AG09319 (cell line): ENCODE data around the gene GTF3C5.
"Not testable (repeated sequence)": the region's sequence is repeated elsewhere in the genome, so short reads cannot be mapped to it uniquely, and the experiment has no call there.

Experiments used
- DNase-seq: peaks from one replicate; pipeline ENCODE4 v3.0.0-alpha.2; 2010; ENCODE audit warnings: low read depth; ENCODE audit errors: extremely low read depth
- TF ChIP-seq, protein P1 (sequence below): IDR thresholded peaks from 2 replicates; pipeline ENCODE4 v1.5.1; 2011; ENCODE audit warnings: low read depth, mild to moderate bottlenecking, inconsistent platforms, low read length, moderate library complexity

GTF3C5 gene

DNA sequence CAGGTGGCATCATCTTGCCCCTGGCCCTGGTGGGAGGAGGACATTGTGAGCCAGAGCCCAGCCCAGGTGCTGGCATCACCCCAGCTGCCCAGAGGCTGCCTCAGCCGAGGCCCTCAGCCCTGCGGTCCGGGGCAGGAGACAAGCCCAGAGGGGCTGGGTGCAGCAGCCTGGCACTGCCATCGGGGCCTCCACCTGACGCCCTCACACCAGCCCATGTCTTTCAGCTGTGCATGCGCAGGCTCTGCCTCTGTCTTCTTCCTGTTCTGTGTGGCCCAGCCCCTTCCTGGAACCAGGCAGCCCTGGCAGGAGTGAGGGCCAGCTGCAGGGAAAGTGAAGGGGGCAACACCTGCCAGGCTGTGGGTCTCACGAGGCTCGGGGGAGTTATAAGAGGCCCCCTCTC is 26.2 kb downstream of the GTF3C5 start:
- TF ChIP-seq, protein P1, sequence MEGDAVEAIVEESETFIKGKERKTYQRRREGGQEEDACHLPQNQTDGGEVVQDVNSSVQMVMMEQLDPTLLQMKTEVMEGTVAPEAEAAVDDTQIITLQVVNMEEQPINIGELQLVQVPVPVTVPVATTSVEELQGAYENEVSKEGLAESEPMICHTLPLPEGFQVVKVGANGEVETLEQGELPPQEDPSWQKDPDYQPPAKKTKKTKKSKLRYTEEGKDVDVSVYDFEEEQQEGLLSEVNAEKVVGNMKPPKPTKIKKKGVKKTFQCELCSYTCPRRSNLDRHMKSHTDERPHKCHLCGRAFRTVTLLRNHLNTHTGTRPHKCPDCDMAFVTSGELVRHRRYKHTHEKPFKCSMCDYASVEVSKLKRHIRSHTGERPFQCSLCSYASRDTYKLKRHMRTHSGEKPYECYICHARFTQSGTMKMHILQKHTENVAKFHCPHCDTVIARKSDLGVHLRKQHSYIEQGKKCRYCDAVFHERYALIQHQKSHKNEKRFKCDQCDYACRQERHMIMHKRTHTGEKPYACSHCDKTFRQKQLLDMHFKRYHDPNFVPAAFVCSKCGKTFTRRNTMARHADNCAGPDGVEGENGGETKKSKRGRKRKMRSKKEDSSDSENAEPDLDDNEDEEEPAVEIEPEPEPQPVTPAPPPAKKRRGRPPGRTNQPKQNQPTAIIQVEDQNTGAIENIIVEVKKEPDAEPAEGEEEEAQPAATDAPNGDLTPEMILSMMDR = no peak
- no peak for DNase-seq

DNA sequence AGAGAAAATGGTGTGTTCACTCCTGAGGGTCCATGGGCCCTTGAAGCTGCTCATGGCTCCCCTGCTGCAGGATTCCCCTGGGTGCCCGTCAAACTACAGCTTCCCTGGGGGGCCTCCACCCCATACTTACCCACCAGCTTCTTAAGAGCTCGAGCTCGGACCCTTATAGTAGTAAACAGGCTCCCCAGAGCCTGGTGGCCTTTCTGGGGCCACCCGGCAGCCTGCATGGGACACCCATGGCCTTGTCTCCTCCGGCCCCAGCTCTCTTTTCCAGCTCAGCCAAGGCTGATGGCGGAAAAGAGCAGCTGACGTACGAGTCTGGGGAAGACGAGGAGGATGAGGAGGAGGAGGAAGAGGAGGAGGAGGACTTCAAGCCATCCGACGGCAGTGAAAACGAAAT is 26.8 kb downstream of the GTF3C5 start:
- DNase-seq = no peak
- TF ChIP-seq, protein P1 = no peak

DNA sequence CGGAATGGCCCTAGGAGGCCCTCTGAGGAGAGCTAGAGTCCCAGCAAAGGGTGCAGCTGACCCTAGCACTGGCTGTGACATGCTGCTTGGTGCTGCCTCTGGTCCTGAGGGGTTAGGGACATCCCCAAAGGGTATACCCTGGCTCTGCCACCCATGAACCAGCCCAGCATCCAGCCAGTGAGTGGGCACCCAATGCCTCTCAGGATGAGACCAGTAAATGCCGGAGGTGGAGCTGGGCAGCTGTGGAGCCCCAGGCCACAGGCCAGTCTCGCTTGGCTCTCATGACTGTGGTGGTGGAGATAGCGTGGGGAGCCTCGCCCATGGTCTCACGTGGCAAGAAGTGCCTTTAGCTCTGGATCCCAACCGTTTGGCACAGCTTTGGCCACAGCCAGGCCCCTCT is 27.3 kb downstream of the GTF3C5 start:
- no peak for DNase-seq
- TF ChIP-seq, protein P1 = no peak

DNA sequence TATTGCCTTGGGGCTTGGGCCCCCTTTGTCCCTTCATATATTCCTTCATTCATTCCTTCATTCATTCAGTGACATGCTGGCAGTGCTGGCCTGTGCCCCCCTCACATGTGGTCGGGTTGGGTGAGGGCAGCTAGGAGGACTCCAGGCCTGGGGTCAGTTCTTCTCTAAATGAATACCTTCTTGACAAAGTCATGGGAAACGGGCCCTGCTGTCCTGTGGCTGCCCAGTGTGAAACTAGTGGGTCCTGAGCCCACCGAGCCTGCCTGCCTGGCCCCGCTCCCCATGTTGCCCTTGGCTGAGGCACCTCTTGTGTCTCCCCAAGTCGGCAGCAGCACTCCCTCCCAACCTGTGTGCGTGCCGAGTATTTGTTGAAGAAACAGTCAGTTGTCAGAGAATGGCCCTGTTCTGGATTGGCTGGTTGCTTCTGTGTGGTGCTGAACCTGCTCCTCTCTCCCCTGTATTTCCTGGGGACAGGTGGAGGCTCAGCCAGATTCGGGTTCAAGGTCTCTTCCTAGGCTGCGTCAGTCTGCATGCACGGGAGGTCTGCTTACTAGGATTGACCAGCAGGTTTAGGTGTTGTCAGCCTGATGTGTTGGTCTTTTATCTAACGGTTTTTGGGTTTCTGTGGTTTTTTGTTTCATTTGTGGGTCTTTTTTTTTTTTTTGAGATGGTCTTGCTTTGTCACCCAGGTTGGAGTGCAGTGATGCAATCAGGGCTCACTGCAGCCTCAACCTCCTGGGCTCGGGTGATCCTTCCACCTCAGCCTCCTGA is 27.9 kb downstream of the GTF3C5 start:
- DNase-seq = no peak
- TF ChIP-seq, protein P1 = no peak

DNA sequence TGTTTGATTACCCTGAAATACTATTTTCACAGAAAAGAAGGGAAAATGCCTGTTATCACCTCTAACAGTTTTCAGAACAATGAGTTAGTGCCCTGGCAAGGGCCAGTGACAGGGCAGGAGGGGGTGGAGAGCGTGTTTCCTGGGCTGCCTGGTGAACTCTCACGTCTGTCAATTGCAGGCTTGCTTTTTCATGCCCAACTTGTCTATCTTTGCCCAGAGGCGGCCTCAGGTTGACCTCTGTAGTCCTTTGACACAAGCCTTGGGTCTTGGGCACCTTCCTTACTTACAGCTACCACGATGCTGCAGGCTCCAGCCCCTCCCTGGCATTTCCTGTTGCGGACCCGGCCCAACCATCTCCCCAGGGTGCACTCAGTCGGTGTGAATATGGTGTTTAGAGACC is 28.8 kb downstream of the GTF3C5 start:
- TF ChIP-seq, protein P1 = no peak
- no peak for DNase-seq

DNA sequence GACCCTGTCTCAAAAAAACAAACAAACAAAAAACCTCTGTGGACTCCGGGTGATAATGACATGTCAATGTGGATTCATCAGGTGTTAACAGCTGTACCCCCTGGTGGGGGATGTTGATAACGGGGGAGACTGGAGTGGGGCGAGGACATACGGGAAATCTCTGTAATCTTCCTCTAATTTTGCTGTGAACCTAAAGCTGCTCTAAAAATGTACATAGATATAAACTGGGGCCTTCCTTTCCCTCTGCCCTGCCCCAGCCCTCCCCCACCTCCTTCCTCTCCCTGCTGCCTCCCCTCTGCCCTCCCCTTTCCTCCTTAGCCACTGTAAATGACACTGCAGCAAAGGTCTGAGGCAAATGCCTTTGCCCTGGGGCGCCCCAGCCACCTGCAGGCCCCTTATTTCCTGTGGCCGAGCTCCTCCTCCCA is 29.6 kb downstream of the GTF3C5 start:
- TF ChIP-seq, protein P1 = no peak
- no peak for DNase-seq

DNA sequence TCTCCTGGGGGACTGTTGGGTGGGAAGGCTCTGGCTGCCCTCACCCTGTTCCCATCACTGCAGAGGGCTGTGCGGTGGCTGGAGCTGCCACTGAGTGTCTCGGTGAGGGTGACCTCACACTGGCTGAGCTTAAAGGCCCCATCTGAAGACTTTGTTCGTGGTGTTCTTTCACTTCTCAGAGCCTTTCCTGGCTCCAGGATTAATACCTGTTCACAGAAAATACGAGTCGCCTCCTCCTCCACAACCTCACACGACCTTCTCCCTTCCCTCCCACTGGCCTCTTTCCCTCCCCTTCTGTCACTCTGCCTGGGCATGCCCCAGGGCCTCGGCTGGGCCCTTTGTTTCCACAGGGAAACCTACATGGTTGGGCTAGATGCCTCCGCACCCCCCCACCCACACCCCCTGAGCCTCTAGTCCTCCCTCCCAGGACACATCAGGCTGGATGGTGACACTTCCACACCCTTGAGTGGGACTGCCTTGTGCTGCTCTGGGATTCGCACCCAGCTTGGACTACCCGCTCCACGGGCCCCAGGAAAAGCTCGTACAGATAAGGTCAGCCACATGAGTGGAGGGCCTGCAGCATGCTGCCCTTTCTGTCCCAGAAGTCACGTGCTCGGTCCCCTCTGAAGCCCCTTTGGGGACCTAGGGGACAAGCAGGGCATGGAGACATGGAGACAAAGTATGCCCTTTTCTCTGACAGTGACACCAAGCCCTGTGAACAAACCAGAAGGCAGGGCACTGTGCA is 30.4 kb downstream of the GTF3C5 start:
- not testable (repeated sequence) for DNase-seq

DNA sequence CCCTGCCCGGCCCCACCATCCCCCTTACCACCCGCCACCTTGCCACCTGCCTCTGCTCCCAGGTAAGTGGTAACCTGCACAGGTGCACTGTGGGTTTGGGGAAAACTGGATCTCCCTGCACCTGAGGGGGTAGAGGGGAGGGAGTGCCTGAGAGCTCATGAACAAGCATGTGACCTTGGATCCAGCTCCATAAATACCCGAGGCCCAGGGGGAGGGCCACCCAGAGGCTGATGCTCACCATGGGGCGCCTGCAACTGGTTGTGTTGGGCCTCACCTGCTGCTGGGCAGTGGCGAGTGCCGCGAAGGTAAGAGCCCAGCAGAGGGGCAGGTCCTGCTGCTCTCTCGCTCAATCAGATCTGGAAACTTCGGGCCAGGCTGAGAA is 31.0 kb downstream of the GTF3C5 start, which contains the start of gene CEL:
Gene CEL (plus strand): TSS at position 218 of the 382 bp plus-strand sequence. CDS start 22 bp downstream, at position 240.
- DNase-seq = not testable (repeated sequence)

DNA sequence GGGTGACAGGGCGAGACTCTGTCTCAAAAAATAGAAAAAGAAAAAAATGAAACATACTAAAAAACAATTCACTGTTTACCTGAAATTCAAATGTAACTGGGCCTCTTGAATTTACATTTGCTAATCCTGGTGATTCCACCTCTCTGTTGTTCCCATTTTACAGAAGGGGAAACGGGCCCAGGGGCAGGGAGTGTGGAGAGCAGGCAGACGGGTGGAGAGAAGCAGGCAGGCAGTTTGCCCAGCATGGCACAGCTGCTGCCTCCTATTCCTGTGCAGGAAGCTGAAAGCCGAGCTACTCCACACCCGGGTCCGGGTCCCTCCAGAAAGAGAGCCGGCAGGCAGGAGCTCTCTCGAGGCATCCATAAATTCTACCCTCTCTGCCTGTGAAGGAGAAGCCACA is 31.8 kb downstream of the GTF3C5 start:
- DNase-seq = not testable (repeated sequence)
